HG03565 (cell line): ENCODE results near the gene ZNRF2.

Experiments used
- ATAC-seq: cut with Tn5 transposase; IDR thresholded peaks from one replicate; pipeline ENCODE4 v1.9.1; 2021; ENCODE audit warnings: mild to moderate bottlenecking, moderate library complexity; ENCODE audit not compliant: unreplicated experiment

Gene ZNRF2

GRCh38 chr7:30284298-30285066 is at the start of gene ZNRF2:
Gene ZNRF2 (plus strand): TSS chr7:30284597. CDS start chr7:30285358, 761 bp downstream.
- ATAC-seq, result peak; percentile 85

DNA sequence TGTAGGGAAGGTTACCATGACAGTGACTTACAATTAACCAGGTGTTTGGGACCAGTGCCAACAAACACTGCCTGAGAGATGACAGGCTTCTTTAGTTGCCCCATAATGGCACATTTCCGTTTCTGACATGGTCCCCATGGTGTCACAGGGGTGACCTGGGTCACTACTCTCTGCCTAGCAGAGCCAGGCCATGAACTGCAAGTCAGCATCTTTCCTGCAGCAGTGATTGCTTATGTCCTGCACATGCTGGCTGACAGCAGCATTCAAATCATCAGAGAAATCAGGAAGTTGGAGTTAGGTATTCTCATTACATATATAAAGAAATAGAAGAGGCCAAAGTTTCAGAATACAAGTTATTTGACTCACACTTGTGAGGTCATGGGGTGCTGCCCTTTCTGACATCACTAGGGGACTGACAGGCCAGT is 47.1 kb upstream of the ZNRF2 start:
- ATAC-seq, result no peak

DNA sequence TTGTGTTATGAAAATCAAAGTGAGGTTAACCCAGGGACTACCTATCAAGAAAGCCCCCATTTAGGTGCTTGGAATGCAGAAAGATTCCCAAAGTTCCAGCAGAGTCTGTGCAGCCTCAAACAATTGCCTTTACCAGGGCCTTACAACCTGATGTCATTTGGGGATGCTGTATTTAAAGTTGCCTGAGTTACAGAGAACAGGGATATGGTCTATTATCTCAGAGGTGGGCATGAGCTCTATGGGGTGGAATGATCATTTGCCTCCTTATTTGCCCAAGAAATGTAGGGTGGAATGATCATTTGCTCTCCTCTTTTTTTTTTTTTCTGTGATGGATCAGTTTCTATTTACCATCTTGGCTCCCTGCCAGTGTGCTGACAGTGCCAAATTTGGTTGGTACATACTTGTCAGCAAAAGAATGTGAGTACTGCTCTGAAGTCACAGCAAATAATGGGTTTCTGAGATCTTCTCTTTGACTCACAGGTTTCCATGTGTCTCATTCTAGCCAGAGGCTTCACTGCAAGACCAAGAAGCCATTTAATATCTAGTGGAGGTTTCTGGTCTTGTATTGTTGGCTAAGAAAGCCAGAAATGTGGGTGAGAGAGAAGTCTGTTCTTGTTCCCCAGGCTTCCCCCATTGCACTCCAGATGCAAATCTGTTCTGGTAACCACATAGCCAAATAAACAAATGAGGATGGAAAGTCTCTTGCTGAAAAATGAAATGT is 45.5 kb upstream of the ZNRF2 start:
- ATAC-seq, result peak; percentile 67

GRCh38 chr7:30240106-30240800 is 44.1 kb upstream of the ZNRF2 start:
- ATAC-seq, result no peak

DNA sequence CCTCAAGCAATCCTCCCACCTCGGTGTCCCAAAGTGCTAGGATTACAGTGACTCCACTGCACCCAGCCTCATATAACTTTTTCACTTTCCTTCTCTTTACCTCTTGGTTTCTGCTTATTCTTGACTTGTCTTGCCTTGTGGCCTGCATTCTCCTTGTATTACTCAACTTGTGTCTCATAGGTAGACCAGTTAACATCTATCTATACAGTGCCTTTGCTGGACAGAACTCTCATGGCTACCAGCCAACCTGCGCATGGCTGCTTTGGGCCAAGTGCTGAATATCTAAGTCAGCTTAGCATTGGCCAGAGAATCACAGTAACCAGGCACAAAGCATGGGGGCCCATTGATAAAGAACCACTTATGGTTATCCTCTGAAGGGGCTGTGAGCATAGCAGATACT is 42.6 kb upstream of the ZNRF2 start:
- ATAC-seq, result no peak

GRCh38 chr7:30244340-30244739 is 40.1 kb upstream of the ZNRF2 start:
- no peak for ATAC-seq

- no peak for ATAC-seq
These were observed 38.5 kb upstream of the ZNRF2 start for GRCh38 chr7:30245913-30246312.

GRCh38 chr7:30246392-30246791 is 38.0 kb upstream of the ZNRF2 start:
- ATAC-seq, result no peak

DNA sequence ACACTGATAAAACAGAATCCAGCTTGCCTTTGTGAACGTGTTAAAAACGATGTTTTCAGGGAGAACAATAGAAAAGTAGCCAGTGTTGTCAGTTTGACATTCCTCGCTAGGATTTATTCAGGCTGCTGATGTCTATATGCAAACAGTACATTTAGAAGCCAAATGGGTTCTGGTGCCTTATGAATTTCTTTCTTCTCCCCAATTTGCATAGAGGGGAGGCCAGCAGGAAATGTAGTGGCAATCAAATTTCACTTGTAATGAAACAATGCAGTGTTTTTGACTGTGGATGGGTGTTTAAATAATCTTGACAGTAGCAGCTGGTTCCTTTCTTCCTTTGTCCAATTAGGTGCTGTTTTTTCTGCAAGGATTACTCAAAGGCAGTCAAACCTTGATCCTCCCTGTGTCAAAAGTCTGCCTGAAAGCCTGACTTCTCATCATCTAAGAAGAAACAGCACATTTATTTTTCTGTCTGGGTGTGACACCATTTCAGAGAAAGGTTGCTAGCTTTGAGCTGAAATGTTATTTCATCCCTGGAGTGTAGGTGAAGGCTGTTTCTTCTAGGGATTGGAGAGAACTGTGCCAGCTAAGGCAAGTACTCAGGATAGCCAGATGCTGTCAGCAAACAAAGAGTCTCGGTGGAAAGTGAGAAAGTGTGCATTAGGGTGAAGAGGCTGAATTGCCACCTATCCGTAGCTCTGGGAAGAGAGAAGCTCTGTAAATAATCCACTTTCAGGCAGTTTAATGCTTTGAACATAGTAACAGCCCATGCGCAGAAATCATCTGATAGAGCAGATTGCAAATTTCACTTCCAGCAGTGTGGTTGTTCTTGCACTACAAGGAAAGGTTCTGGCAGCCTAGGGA is 36.6 kb upstream of the ZNRF2 start:
- no peak for ATAC-seq

DNA sequence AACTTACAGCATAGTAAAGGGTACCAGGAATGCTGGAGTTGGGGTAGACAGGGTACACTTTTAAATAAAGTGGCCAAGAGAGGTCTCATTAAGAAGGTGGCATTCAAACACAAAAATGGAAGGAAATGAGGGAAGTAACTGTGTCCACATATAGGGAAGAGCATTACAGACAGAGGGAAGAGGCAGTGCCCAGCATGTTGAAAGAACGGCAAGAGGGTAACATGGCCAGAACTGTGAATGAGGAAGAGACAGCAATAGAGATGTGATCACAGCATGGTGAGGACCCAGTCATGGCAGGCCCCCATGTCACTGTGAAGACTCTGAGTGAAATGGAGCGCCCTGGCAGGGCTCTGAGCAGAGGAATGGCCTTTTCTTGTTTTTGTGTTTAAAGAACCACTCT is 35.1 kb upstream of the ZNRF2 start:
- no peak for ATAC-seq

DNA sequence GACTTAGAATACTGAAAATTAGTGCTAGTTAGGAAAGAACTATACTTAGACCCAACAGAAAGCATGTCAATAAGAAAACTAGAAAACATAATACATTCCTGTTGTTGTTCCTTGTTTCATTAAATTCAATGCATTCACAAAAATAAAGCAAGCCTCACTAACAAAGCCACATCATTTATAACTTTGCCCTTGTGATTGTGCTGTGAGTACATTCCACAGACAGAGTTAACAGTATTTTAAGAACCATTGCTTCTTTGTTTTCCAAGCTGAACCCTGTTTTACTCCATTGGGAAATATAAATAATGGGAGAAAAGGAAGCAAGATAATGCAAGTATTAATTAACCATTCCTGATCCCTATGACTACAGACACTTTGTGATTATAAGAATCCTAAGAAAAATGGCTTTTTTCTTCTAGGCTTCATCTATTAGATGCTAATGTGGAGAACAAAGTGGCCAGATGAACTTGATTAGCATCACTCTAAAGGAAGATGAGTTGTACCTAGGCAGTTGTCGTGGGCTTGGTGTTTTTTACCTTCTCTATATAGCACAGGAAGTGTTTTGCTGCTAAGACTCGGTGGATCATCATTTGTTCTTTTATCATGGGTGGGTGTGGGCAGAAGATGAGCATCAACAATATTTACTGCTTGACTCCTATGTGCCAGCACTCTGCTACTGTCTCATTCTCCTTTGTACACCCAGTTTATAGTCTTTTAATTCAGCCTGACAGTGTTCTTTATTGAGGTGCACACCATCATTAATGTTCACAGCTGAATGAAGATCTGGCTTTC is 34.2 kb upstream of the ZNRF2 start:
- no peak for ATAC-seq

DNA sequence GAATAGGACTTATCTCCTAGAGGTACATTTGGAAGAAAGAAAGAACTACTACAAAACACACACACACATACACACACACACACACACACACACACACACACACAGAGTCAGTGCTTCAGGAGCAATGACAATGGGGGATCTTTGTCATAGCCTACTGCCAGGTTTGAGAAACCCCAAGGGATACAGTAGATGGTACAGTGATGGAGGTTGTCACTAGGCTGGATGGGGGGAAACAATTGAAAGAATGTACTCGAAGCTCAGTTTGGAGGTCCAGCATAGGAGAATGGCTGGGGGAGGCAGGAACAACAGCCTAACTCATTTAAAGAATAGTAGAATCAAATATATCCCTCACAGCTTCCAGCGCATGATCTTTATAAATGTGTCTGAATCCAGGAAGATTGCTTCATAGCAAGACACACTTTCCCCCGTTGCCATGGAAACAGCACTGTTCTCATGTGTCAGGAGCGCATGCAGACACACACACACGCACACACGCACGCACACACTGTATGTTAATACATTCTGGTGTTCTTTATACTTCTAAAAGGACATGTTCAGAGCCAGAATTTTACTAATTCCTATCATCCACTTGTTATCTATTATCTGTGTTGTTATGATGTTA is 32.6 kb upstream of the ZNRF2 start:
- ATAC-seq, result no peak

DNA sequence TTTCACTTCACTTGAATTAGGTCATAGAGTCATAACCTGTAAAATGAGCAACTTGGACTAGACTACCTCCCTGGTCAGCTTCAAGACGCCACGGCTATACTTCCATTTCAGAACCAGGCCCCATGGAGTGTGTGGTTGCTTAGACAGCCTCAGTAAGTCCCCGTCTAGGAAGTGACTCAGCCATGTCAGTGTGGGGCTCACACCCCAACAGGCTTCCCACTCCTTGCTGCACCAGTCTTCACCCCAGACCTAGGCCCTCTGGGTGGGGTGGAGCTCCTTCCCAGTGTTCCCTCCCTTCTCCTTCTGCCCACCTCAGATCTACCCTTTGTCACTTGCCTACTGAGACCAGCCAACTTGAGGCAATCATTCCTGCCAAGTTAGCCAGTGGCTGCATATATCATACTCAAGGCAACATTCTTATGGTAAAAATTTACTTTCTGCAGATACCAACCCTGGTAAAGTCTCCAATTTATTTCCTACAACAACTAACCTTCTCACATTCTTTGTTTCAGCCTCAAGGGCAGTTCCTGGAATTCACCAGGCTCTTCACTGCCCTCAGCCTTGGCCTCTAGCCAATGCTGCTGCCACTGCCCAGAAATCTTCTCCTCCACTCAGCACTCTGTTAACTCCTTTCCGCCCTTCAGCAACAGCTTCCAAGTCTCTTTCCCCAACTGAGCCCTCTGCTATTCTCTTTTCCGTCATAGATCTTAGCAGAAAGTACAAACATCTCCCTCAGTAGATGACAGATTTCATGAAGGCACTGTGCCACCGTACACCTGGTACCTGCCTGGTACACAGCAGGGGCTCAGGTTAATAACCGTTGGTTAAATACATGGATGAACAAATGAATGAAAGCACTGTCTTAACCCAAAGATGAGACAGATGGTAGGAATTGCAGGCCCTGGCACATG is 31.3 kb upstream of the ZNRF2 start:
- no peak for ATAC-seq

- no peak for ATAC-seq
These were observed 30.6 kb upstream of the ZNRF2 start for GRCh38 chr7:30253796-30254165.

GRCh38 chr7:30254248-30254647 is 30.1 kb upstream of the ZNRF2 start:
- ATAC-seq, result no peak

DNA sequence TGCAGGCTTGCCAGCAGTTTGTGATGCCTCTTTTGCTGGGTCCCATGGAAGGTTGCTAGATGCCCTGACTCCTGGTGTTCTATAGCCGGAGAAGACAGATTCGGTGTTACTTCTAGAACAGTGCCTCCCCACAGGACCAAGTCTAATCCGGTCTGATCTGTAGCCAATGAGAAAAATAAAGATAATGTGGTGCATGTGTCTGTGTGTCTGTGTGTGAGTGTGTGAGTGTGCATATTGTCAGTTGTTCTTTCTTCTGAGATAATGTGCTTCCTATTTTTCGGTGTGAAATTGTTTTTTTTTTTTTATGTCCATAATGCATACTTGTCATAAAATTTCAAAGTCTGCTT is 29.7 kb upstream of the ZNRF2 start:
- no peak for ATAC-seq

DNA sequence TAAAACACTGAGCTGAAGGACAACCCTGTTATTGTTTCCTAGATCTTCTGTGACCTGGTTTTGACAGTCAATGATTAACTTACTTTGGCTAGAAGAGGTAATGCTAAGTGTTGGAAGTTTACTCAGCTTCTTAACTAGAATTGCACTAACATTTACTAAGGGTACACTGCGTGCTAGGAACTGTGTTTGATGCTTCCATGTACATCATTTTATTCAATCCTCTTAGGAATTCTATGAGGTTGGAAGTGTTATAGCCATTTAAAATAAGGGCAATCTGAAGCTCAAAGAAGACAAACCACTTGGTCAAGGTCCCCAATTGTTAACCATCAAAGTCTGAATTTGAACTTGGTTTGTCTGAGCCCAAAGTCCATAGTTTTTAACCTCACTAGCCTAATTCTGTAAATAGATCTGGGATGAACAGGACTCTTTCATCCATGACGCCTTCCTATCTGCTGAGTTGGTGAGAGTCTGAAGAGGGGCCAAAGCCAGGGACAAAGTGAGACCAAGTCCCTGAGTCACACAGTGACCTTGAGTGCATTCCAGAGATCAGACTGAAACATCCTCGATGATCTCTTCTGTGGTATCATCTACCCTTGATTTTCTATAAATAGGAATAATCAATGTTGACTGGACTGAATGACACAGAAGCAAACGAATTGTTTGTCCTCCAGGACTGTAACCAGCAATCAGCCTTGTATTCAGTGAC is 29.2 kb upstream of the ZNRF2 start:
- ATAC-seq, result no peak

DNA sequence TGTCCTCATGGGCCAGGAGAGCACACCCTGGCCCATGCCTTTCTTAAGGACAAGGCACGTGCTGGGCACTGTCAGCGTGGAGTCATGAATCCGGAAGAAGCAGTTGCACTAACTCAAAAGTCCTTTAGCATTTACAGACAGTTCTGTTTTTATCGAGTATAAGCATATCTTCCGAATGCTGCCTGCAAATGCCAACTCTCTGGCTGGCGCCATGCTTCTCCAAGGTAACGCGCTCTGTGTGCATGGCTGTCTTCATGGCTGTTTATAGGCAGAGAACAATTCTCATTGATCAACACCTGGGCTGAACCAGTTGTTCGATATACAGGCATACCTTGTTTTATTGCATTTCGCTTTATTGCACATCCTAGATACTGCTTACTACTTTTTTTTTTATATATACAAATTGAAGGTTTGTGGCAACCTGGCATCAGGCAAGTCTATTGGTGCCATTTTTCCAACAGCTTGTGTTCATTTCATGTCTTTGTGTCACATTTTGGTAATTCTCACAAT is 28.0 kb upstream of the ZNRF2 start:
- no peak for ATAC-seq
